ENCODE measurements around the gene RIPOR3. TPM values are rescaled to one million over a fixed set of nuclear protein-coding genes. Genes with fewer than 3 reads are reported as not detected.

The RIPOR3 gene
- polyA plus RNA-seq, 1 donor (not counting 4 experiments of a cell fraction or from before 2014, with no cell fraction given), result 0.10 TPM

GRCh38 chr20:50594231-50594590 is 97.1 kb downstream of the RIPOR3 start:
- H3K27ac ChIP-seq (ENCODE audit: control insufficient read depth, insufficient read depth, low read length), result no peak overlapping the region
- H3K9ac ChIP-seq (ENCODE audit: control insufficient read depth, extremely low read depth, insufficient read depth, low read length), result no peak overlapping the region
- no peaks in the 10 kb centered on the region for H3K9me1 ChIP-seq (ENCODE audit: control insufficient read depth, extremely low read depth, insufficient read depth, low read length)
- no peaks in the 10 kb centered on the region for H4K20me1 ChIP-seq (ENCODE audit: control insufficient read depth, extremely low read depth, insufficient read depth, low read length)
- peaks cover 4% of the 10 kb centered on the region for H3K27me3 ChIP-seq (ENCODE audit: control insufficient read depth, extremely low read depth, insufficient read depth, low read length)
- peaks cover 5 to 11% of the 10 kb centered on the region in 2 experiments for H3K36me3 ChIP-seq (ENCODE audit: control insufficient read depth in 2 of 2, extremely low read depth in 1 of 2, insufficient read depth in 2 of 2, low read length in 2 of 2)
- peaks cover 8% of the 10 kb centered on the region for H3K4me1 ChIP-seq (ENCODE audit: control insufficient read depth, extremely low read depth, insufficient read depth, low read length)
- TF ChIP-seq CTCF (optimal IDR thresholded peaks at IDR 0.05 in 1 of 3, IDR thresholded peaks at IDR 0.05 in 1 of 3, conservative IDR thresholded peaks at IDR 0.05 in 1 of 3; ENCODE audit: extremely low read depth in 1 of 3, insufficient read depth in 2 of 3, low read length in 3 of 3), result no peak
- no peak for TF ChIP-seq EZH2 (IDR thresholded peaks at IDR 0.05; ENCODE audit: low read length)
- no peaks in the 10 kb centered on the region for H3K79me2 ChIP-seq (ENCODE audit: control insufficient read depth, insufficient read depth, low read length)
- H3K9me3 ChIP-seq (ENCODE audit: control insufficient read depth, low read depth, low read length), result no peaks in the 10 kb centered on the region
- no peak for FAIRE-seq
- DNase-seq (ENCODE audit: low read depth, low spot score), result no peak
- no peak overlapping the region for H3K4me2 ChIP-seq (ENCODE audit: control insufficient read depth, extremely low read depth, insufficient read depth, low read depth, low read length)
- no peak overlapping the region for H3K4me3 ChIP-seq (ENCODE audit: control insufficient read depth in 2 of 3, extremely low read depth in 1 of 3, insufficient read depth in 2 of 3, low read depth in 1 of 3, low read length in 3 of 3)
- no peak overlapping the region for H2AFZ ChIP-seq (ENCODE audit: control insufficient read depth, low read length)
- dilution Hi-C loops (cut with MboI; ENCODE audit: extremely low pct_ligation_motif_present, low sequenced_read_pairs), result no loop called here

GRCh38 chr20:50593005-50593335 is 98.4 kb downstream of the RIPOR3 start:
- DNase-seq (ENCODE audit: low read depth, low spot score) (no peak), FAIRE-seq (no peak)
- TF ChIP-seq EZH2 (IDR thresholded peaks at IDR 0.05; ENCODE audit: low read length) (no peak), CTCF (optimal IDR thresholded peaks at IDR 0.05 in 1 of 3, IDR thresholded peaks at IDR 0.05 in 1 of 3, conservative IDR thresholded peaks at IDR 0.05 in 1 of 3; ENCODE audit: extremely low read depth in 1 of 3, insufficient read depth in 2 of 3, low read length in 3 of 3) (no peak)
- Histone ChIP-seq H2AFZ (ENCODE audit: control insufficient read depth, low read length) (no peak overlapping the region), H3K27me3 (ENCODE audit: control insufficient read depth, extremely low read depth, insufficient read depth, low read length) (peaks cover 4% of the 10 kb centered on the region), H3K79me2 (ENCODE audit: control insufficient read depth, insufficient read depth, low read length) (no peaks in the 10 kb centered on the region), H3K36me3 (ENCODE audit: control insufficient read depth in 2 of 2, extremely low read depth in 1 of 2, insufficient read depth in 2 of 2, low read length in 2 of 2) (peaks cover 5 to 11% of the 10 kb centered on the region in 2 experiments), H3K4me2 (ENCODE audit: control insufficient read depth, extremely low read depth, insufficient read depth, low read depth, low read length) (no peak overlapping the region), H3K9me3 (ENCODE audit: control insufficient read depth, low read depth, low read length) (no peaks in the 10 kb centered on the region), H3K4me3 (ENCODE audit: control insufficient read depth in 2 of 3, extremely low read depth in 1 of 3, insufficient read depth in 2 of 3, low read depth in 1 of 3, low read length in 3 of 3) (no peak overlapping the region), H3K9ac (ENCODE audit: control insufficient read depth, extremely low read depth, insufficient read depth, low read length) (no peak overlapping the region), H3K4me1 (ENCODE audit: control insufficient read depth, extremely low read depth, insufficient read depth, low read length) (peaks cover 13% of the 10 kb centered on the region), H4K20me1 (ENCODE audit: control insufficient read depth, extremely low read depth, insufficient read depth, low read length) (no peaks in the 10 kb centered on the region), H3K27ac (ENCODE audit: control insufficient read depth, insufficient read depth, low read length) (no peak overlapping the region), H3K9me1 (ENCODE audit: control insufficient read depth, extremely low read depth, insufficient read depth, low read length) (no peaks in the 10 kb centered on the region)
- dilution Hi-C loops (cut with MboI; ENCODE audit: extremely low pct_ligation_motif_present, low sequenced_read_pairs), result no loop called here
